ENCODE measurements around the gene C14orf180. TPM values are rescaled to one million over a fixed set of nuclear protein-coding genes. Genes with fewer than 3 reads are reported as not detected.

C14orf180 gene
- total RNA-seq, 1 experiment from 2014 or later, result not detected

DNA sequence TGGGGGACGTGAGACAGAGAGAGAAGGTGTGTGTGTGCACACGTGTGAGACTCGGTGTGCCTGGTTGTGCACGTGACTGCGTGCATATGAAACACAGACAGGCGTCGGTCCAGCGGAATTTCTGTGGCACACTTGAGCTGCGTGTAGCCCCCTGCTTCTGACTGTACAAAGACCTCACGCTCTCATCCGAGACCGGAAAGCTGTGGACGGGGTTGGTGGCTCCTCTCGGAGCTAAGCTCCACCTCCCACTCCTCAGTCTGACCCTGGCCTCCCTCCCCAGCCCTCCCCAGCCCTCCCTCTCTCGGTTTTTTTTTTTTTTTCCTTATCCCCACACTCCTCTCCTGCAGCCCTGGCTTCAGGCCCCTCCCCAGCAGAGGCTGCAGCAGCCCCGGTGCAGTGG, 8.3 kb upstream of the C14orf180 start:
- TF ChIP-seq ATF2 (CRISPR knock-in tag; IDR thresholded peaks at IDR 0.05; ENCODE audit: borderline replicate concordance, low read depth) (no peak), SMAD4 (CRISPR knock-in tag; IDR thresholded peaks at IDR 0.05) (no peak), CREB1 (CRISPR knock-in tag; IDR thresholded peaks at IDR 0.05) (no peak), PRRX2 (CRISPR knock-in tag; IDR thresholded peaks at IDR 0.05) (no peak), TEAD4 (CRISPR knock-in tag; IDR thresholded peaks at IDR 0.05) (no peak), KAT7 (CRISPR knock-in tag; IDR thresholded peaks at IDR 0.05; ENCODE audit: borderline replicate concordance) (no peak), CTCF (IDR thresholded peaks at IDR 0.05) (no peak), HMGXB4 (CRISPR knock-in tag; IDR thresholded peaks at IDR 0.05) (no peak)
- TF ChIP-seq, protein P1, sequence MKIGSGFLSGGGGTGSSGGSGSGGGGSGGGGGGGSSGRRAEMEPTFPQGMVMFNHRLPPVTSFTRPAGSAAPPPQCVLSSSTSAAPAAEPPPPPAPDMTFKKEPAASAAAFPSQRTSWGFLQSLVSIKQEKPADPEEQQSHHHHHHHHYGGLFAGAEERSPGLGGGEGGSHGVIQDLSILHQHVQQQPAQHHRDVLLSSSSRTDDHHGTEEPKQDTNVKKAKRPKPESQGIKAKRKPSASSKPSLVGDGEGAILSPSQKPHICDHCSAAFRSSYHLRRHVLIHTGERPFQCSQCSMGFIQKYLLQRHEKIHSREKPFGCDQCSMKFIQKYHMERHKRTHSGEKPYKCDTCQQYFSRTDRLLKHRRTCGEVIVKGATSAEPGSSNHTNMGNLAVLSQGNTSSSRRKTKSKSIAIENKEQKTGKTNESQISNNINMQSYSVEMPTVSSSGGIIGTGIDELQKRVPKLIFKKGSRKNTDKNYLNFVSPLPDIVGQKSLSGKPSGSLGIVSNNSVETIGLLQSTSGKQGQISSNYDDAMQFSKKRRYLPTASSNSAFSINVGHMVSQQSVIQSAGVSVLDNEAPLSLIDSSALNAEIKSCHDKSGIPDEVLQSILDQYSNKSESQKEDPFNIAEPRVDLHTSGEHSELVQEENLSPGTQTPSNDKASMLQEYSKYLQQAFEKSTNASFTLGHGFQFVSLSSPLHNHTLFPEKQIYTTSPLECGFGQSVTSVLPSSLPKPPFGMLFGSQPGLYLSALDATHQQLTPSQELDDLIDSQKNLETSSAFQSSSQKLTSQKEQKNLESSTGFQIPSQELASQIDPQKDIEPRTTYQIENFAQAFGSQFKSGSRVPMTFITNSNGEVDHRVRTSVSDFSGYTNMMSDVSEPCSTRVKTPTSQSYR (CRISPR knock-in tag; IDR thresholded peaks at IDR 0.05), result no peak
- H3K36me3 Mint-ChIP-seq, result no peaks in the 10 kb centered on the region
- DNase-seq (ENCODE audit: low spot score), result no peak
- CTCF ChIA-PET, result interaction anchor here (1.0 kb wide), 1 partner anchor 27 kb away, joined by 3 read pairs; no protein-coding TSS in a partner anchor
- POLR2A ChIA-PET, result no interaction called here
- no peaks in the 10 kb centered on the region for H3K4me1 Mint-ChIP-seq
- H3K27ac Mint-ChIP-seq, result no peak overlapping the region
- H3K27me3 Mint-ChIP-seq (ENCODE audit: low read depth), result no peaks in the 10 kb centered on the region
- ATAC-seq, result no peak
- no peaks in the 10 kb centered on the region for H3K9me3 Mint-ChIP-seq
- H3K4me3 Mint-ChIP-seq, result no peak overlapping the region

GRCh38 chr14:104572024-104572626, 7.4 kb upstream of the C14orf180 start:
- H3K4me3 Mint-ChIP-seq, result no peak overlapping the region
- no peak for ATAC-seq
- H3K27me3 Mint-ChIP-seq (ENCODE audit: low read depth), result no peaks in the 10 kb centered on the region
- DNase-seq (ENCODE audit: low spot score), result no peak
- H3K4me1 Mint-ChIP-seq, result no peaks in the 10 kb centered on the region
- ChIA-PET POLR2A (no interaction called here), CTCF (interaction anchor here (3.2 kb wide), 1 partner anchor 8 kb away, joined by 20 read pairs; no protein-coding TSS in a partner anchor)
- no peaks in the 10 kb centered on the region for H3K9me3 Mint-ChIP-seq
- TF ChIP-seq ZNF425 (CRISPR knock-in tag; conservative IDR thresholded peaks at IDR 0.05) (no peak), ZNF232 (CRISPR knock-in tag; IDR thresholded peaks at IDR 0.05) (no peak)
- TF ChIP-seq, protein P1 (CRISPR knock-in tag; IDR thresholded peaks at IDR 0.05), result no peak
- H3K27ac Mint-ChIP-seq, result peak overlapping the region; percentile 61; the same call in 1 of the 2 replicates
- H3K36me3 Mint-ChIP-seq, result no peaks in the 10 kb centered on the region
